DMS 273 treated with DMSO at 0.1 percent for 48 hours (cell line): ENCODE results near the gene FOXO3.

Experiments
- DNase-seq: peaks from one replicate; lab custom pipeline; 2025; lab: John Stamatoyannopoulos, UW

Gene FOXO3

GRCh38 chr6:108575905-108576494, 15.3 kb downstream of the FOXO3 start:
- no peak for DNase-seq

GRCh38 chr6:108576709-108577108, 16.0 kb downstream of the FOXO3 start:
- no peak for DNase-seq

- DNase-seq: no peak
These were observed 17.4 kb downstream of the FOXO3 start for GRCh38 chr6:108578166-108578565.

- no peak for DNase-seq
These were observed 18.0 kb downstream of the FOXO3 start for GRCh38 chr6:108578595-108579327.

- DNase-seq: no peak
These were observed 18.6 kb downstream of the FOXO3 start for GRCh38 chr6:108579328-108579721.

GRCh38 chr6:108580646-108581045, 19.9 kb downstream of the FOXO3 start:
- no peak for DNase-seq

- DNase-seq: no peak
These were observed 20.7 kb downstream of the FOXO3 start for GRCh38 chr6:108581237-108581931.

- no peak for DNase-seq
These were observed 21.3 kb downstream of the FOXO3 start for GRCh38 chr6:108581932-108582475.

- DNase-seq: no peak
These were observed 21.9 kb downstream of the FOXO3 start for GRCh38 chr6:108582618-108583017.

- no peak for DNase-seq
These were observed 23.6 kb downstream of the FOXO3 start for GRCh38 chr6:108584323-108584722.

- DNase-seq: no peak
These were observed 24.6 kb downstream of the FOXO3 start for GRCh38 chr6:108585359-108585758.

GRCh38 chr6:108585921-108586536, 25.3 kb downstream of the FOXO3 start:
- no peak for DNase-seq

GRCh38 chr6:108587258-108588059, 26.7 kb downstream of the FOXO3 start:
- no peak for DNase-seq

GRCh38 chr6:108588586-108588985, 27.9 kb downstream of the FOXO3 start:
- no peak for DNase-seq

- DNase-seq: no peak
These were observed 28.6 kb downstream of the FOXO3 start for GRCh38 chr6:108589244-108589791.

- no peak for DNase-seq
These were observed 30.5 kb downstream of the FOXO3 start for GRCh38 chr6:108591040-108591816.

- no peak for DNase-seq
These were observed 31.9 kb downstream of the FOXO3 start for GRCh38 chr6:108592371-108593337.

GRCh38 chr6:108594151-108594550, 33.4 kb downstream of the FOXO3 start:
- DNase-seq: no peak

- DNase-seq: no peak
These were observed 33.9 kb downstream of the FOXO3 start for GRCh38 chr6:108594640-108595039.
